Neural crest cell (in vitro differentiated cells): ENCODE measurements around the gene SH3RF3. TPM values are rescaled to one million over a fixed set of nuclear protein-coding genes. Genes with fewer than 3 reads are reported as not detected.

ENCODE experiments used
- DNase-seq: peaks from one replicate; pipeline ENCODE4 v3.0.0; 2021; ENCODE audit warnings: low read depth, mixed read lengths, low spot score
- H3K27ac Mint-ChIP-seq: one replicate; pipeline ENCODE4 v1.8.0; 2021; ENCODE audit warnings: mild to moderate bottlenecking, mixed read lengths; ENCODE audit not compliant: unreplicated experiment
- H3K27me3 Mint-ChIP-seq: 2 replicates; pipeline ENCODE4 v1.8.0; 2021; ENCODE audit warnings: low read depth, mild to moderate bottlenecking, mixed read lengths
- H3K36me3 Mint-ChIP-seq: 2 replicates; pipeline ENCODE4 v1.8.0; 2021; ENCODE audit warnings: low read depth, mild to moderate bottlenecking, mixed read lengths
- H3K4me1 Mint-ChIP-seq: 2 replicates; pipeline ENCODE4 v1.8.0; 2021; ENCODE audit warnings: mixed read lengths
- H3K4me3 Mint-ChIP-seq: one replicate; pipeline ENCODE4 v1.8.0; 2021; ENCODE audit warnings: mild to moderate bottlenecking, mixed read lengths
- H3K9me3 Mint-ChIP-seq: 2 replicates; pipeline ENCODE4 v1.8.0; 2021; ENCODE audit warnings: mixed read lengths
- total RNA-seq: library from RNA; stranded (reverse); gene quantifications from 2 replicates; pipeline ENCODE4 v1.2.1, GENCODE V29; 2021
- TF ChIP-seq, protein P1 (sequence below): fragments of 200-600 bp; sonication (generic); conservative IDR thresholded peaks from 2 replicates; pipeline ENCODE4 v1.5.0; 2021; ENCODE audit warnings: antibody characterized with exemption, mild to moderate bottlenecking

The SH3RF3 gene
- total RNA-seq, 1 donor from 2014 or later = 0.70 TPM

DNA sequence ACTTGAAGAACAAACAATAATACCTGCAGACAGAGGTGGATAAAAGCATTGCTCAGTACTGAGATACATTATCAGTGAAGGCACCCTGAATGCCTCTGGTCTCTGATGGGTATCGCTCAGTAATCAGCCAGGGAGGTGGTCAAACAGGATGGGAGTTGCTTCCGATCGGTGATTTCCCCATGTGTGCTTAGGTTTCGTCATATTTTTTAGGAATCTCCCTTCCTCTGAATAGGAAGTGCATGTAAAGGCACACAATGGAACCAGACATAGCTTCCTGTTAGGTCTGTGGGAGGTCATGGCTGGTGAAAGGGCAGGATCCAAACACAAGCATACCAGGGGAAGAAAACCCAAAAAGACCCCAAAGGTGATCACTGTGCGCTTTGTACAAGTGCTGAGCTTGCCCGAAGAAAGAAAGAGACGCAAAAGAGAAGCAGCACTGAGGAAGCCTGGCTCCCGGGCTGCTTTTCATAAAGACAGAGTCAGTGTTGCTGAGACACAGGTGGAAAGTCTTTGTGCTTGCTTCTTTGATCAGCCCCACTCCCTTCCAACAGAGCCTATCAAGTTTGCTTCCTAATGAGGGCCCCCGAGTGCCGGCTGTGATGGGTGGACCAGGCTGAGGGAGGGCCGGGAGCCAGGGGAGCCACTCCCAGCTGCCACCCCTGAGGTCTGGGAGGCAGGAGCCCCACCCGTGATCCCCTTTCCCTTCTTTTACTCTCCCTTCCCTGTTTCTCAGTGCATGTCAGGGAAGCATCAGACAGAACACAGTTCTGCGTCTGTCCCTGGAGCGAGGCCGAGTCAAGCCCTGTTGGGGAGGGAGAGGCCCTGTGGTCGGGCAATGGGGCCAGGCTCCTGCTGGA, 138.2 kb downstream of the SH3RF3 start:
- Mint-ChIP-seq H3K27ac (peak overlapping the region; percentile 12), H3K4me1 (peaks cover 19% of the 10 kb centered on the region), H3K9me3 (no peaks in the 10 kb centered on the region), H3K36me3 (no peaks in the 10 kb centered on the region), H3K27me3 (no peaks in the 10 kb centered on the region), H3K4me3 (no peak overlapping the region)
- DNase-seq = no peak
- TF ChIP-seq, protein P1, sequence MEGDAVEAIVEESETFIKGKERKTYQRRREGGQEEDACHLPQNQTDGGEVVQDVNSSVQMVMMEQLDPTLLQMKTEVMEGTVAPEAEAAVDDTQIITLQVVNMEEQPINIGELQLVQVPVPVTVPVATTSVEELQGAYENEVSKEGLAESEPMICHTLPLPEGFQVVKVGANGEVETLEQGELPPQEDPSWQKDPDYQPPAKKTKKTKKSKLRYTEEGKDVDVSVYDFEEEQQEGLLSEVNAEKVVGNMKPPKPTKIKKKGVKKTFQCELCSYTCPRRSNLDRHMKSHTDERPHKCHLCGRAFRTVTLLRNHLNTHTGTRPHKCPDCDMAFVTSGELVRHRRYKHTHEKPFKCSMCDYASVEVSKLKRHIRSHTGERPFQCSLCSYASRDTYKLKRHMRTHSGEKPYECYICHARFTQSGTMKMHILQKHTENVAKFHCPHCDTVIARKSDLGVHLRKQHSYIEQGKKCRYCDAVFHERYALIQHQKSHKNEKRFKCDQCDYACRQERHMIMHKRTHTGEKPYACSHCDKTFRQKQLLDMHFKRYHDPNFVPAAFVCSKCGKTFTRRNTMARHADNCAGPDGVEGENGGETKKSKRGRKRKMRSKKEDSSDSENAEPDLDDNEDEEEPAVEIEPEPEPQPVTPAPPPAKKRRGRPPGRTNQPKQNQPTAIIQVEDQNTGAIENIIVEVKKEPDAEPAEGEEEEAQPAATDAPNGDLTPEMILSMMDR = no peak

DNA sequence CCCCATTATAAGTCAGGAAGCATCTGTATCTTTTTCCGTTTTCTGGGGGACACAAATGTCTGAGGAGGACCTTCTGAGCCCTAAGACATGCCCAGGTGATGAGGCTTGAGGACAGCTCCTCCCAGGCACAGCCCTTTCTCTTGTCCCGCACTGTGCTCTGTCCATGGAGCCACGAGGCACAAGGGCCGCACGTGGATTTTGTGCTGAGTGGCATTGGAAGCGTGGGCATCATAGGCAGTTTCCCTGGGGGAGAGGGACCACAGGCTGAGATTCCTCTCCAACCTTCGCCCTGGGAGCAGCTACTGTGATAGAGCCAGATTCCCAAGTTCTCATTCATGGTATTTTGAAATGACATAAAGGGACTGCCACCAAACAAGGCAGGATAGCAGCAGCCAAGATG, 139.9 kb downstream of the SH3RF3 start:
- TF ChIP-seq, protein P1 = no peak
- Mint-ChIP-seq H3K4me1 (peaks cover 19% of the 10 kb centered on the region), H3K27ac (no peak overlapping the region), H3K4me3 (no peak overlapping the region), H3K36me3 (no peaks in the 10 kb centered on the region), H3K27me3 (no peaks in the 10 kb centered on the region), H3K9me3 (no peaks in the 10 kb centered on the region)
- no peak for DNase-seq

DNA sequence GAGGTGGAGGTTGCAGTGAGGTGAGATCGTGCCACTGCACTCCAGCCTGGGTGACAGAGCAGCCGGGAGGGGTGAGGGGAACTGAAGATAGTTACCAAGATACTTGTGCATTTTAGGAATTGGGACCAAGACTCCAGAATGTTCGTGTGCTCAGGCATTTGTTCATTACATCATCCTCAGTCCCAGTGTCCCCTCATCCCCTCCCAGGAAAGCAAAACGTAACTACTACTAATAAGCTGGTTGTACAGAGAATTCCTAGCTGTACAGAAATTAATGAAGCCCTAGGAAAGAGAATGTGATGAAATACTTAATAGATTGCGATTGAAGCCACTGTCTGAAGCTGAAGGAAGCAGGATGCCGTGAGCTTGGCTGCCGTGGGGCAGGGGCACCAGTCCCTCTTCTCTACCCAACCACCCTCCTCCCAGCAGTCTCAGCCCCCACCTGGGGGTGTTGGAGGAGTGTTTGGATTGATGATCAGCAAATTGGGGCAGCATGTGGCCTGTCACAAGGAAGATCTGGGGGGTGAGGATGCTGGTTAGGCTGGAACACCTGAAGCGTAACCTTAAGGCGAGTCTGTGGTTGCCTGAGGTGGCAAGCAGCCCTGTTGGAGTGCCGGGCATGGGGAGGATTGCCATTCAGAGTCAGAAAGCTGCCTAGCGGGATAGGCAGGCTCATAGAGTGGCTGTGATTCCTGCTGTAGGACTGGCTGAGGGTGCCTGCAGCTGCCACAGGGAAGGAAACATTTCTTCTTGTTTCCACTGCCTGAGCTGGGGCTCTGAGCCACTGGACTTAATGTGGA, 140.9 kb downstream of the SH3RF3 start:
- H3K4me3 Mint-ChIP-seq = no peak overlapping the region
- no peaks in the 10 kb centered on the region for H3K9me3 Mint-ChIP-seq
- no peaks in the 10 kb centered on the region for H3K27me3 Mint-ChIP-seq
- peaks cover 19% of the 10 kb centered on the region for H3K4me1 Mint-ChIP-seq
- peak overlapping the region; percentile 86 for H3K27ac Mint-ChIP-seq
- TF ChIP-seq, protein P1 = no peak
- H3K36me3 Mint-ChIP-seq = no peaks in the 10 kb centered on the region
- no peak for DNase-seq

DNA sequence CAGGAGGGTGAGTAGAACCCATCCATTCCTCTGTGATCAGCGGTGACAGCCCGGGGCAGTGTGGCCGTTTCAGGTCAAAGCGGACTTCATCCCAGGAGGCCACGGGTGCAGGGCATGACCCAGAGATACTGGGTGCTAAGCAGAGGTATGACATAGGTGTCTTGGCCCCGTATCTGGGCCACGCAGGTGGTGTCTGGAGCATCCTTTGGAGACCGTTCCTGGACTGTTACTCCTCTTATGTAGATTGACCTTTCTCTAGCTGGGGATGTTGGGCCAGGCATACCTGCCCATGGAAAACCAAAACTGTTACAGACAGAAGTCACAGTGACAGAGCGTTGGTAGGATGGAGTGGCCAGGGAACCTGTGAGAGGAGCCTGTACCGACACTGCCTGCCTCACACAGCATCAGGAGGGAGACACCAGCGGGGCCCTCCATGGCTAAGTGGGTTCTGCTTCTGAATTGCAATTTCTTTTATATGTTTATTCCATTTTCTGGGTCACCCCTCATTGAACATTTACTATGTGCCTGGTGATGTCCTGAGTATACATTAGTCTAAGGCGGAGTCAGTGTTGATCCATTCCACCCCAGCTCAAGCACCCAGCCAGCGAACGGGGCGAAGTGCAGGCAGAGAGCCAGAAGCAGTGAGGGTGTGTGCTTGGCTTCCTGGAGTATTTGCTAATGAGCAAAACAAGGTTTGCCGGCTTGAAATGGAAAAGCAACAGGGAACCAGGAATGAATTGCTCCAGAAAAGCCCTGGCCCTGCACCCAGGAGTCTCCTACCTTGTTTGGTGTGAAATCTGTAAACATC, 141.7 kb downstream of the SH3RF3 start:
- no peak overlapping the region for H3K4me3 Mint-ChIP-seq
- H3K36me3 Mint-ChIP-seq = no peaks in the 10 kb centered on the region
- peak overlapping the region; percentile 19 for H3K27ac Mint-ChIP-seq
- no peak for DNase-seq
- no peaks in the 10 kb centered on the region for H3K27me3 Mint-ChIP-seq
- peaks cover 19% of the 10 kb centered on the region for H3K4me1 Mint-ChIP-seq
- TF ChIP-seq, protein P1 = no peak
- no peaks in the 10 kb centered on the region for H3K9me3 Mint-ChIP-seq

DNA sequence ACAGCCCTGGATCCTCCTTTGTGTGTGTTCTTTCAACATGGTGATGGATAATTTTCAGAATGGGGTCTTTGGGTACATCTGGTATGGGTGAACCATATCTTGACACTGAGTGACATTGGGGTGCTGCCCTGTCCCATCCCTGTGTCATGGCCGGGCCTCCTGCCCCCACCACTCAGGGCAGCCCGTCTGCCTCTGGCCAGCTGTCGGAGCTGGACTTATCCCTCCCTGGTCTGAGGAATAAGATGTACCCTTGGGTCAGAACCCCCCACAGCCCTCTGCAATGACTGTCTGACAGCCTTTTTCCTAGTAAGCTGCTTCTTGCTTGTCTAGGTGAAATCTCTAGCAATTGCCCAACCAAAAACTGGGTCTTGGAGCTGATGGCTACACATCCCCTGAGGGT, 142.9 kb downstream of the SH3RF3 start:
- TF ChIP-seq, protein P1 = no peak
- no peaks in the 10 kb centered on the region for H3K9me3 Mint-ChIP-seq
- no peak overlapping the region for H3K4me3 Mint-ChIP-seq
- H3K27ac Mint-ChIP-seq = no peak overlapping the region
- no peak for DNase-seq
- H3K27me3 Mint-ChIP-seq = no peaks in the 10 kb centered on the region
- H3K4me1 Mint-ChIP-seq = peaks cover 6% of the 10 kb centered on the region
- H3K36me3 Mint-ChIP-seq = no peaks in the 10 kb centered on the region
